WI38 (cell line): ENCODE data around the gene PCDH1.

ENCODE experiments used
- H3K4me3 ChIP-seq: 2 replicates; pipeline ENCODE4 v1.5.1; 2011; ENCODE audit warnings: low read depth, mild to moderate bottlenecking, control low read depth, low read length
- TF ChIP-seq, protein P1 (sequence below): IDR thresholded peaks from 2 replicates; pipeline ENCODE4 v1.5.1; 2012; ENCODE audit warnings: low read depth, mild to moderate bottlenecking, control low read depth, low read length

PCDH1 gene

DNA sequence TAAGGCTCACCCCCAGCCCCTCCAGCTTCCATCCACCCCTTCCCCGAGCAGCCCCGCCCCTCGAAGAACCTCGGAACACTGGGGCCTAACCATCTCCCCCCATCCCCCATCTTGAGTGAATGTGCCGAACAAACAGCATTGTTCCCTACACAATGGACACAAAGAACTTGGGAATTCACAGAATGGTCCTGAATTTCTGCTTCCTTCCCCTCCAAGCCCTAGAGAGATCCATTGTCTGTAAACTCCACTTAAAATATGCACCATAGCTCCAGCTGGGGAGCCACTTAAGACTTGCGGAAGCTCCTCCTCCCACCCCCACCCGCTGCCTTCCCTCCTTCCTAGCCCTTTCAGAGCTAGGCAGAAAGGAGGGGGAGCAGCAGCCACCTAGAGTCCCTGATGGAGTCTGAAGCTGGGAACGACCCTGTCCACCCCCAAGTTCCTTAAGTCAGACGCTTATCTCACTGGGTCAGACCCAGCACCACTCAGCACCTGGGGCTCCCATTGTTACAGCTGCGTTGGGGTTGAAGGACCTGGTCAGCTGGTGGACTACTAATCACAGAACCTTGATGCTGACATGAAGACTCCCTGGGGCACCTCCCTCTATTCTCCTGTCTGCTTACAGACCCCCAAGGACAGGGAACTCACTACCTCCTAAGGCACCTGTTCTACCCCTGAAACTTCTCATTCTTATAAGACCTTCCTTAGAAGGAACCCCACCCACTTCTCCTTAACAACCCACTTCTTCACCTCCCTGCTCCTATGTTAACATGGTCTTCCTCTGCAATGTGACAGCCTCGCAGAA is 61.4 kb downstream of the PCDH1 start:
- TF ChIP-seq, protein P1, sequence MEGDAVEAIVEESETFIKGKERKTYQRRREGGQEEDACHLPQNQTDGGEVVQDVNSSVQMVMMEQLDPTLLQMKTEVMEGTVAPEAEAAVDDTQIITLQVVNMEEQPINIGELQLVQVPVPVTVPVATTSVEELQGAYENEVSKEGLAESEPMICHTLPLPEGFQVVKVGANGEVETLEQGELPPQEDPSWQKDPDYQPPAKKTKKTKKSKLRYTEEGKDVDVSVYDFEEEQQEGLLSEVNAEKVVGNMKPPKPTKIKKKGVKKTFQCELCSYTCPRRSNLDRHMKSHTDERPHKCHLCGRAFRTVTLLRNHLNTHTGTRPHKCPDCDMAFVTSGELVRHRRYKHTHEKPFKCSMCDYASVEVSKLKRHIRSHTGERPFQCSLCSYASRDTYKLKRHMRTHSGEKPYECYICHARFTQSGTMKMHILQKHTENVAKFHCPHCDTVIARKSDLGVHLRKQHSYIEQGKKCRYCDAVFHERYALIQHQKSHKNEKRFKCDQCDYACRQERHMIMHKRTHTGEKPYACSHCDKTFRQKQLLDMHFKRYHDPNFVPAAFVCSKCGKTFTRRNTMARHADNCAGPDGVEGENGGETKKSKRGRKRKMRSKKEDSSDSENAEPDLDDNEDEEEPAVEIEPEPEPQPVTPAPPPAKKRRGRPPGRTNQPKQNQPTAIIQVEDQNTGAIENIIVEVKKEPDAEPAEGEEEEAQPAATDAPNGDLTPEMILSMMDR: no peak
- H3K4me3 ChIP-seq: no peak overlapping the region

DNA sequence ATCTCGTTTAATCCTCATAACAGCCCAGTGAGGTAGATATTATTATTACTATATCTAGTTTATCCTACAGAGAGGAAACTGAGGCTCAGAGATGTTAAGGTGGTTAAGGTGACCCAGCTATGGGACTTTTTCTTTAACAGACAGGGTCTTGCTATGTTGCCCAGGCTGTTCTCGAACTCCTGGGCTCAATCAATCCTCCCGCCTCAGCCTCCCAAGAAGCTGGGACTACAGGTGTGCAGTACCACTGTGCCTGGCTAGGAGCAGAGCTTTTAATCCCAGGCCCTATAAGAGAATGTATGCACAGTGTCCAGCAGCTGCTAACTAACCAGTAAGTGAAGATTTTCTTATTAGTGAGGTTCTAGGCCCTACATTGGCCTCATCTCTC is 62.4 kb downstream of the PCDH1 start:
- no peak overlapping the region for H3K4me3 ChIP-seq

DNA sequence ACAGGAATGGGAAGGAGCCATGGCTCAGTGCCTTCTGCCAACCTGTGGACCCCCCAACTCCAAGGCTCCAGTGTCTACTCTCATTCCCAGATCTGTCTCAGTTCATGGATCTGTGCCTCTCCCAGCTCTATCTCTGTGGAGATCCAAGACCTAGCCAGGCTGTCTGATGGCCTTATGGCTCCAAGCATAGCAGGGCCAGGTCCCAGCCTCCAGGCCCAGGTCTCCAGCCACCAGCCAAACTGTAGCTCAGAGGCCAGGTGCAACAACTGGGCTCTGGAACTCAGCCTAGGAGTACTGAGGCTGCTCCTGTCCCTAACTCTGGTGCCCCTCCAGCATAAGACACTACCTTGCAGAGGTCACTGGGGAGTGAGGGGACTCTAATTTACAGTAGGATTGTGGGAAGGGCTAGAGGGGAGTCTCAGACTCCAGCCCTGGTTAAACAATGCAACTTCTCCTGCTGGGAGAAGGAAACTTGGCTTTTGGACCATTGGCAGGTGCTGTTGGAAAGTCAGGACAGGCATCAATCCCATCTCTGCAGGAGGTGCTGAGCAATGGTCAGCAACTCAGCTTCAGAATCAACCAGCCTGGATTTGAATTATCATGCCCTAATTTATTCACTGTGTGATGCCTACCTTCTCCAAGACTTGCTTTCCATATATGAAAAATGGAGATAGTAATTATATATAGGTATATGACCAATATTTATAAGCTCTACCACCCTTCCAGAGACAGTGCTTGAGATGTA is 63.0 kb downstream of the PCDH1 start:
- TF ChIP-seq, protein P1: no peak
- H3K4me3 ChIP-seq: no peak overlapping the region

More for the DNA sequence above, 62.4 kb downstream of the PCDH1 start:
- TF ChIP-seq, protein P1: no peak

DNA sequence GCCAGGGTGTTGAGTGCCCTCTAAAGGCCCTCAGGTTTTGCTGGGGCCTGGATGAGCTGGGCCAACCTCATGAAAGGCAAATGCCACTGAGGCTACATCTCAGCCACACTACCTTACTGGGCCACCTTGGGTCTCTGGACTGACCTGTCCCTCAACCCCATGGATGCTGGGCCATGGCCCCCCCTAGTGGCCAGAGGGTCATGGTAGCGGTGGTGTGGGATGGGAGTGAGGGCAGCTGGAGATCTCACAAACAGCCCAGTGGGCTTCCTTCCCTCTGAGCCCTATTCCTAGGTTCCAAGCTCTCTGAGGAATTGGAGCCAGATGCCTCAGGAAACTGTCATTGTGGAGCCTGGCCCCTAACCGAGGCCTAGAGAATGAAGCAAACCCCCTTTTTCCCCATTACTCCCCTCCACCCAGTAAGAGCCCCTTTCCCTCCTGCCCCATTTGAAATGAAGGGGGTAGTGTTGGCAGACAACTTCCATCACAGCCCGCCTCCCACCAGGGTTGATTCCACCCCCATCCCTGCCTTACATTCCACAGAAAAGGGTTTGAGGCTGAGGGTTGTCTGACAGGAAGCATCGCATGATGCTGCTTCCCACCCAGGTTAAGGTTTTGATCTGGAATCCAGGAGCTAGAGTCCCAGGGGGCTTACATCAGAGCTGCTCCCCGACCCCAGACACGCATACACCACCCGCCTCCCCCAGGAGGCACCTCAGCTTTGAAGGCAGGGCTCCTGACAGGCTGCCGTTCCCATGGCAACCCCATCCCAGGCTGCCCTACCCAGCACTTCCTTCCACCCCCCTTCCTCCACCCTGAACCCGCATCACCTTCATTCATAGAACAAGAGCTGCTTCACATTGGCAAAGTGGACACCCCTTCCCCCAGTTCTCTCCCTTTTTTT is 63.9 kb downstream of the PCDH1 start:
- no peak overlapping the region for H3K4me3 ChIP-seq
- TF ChIP-seq, protein P1: peak; percentile 55

DNA sequence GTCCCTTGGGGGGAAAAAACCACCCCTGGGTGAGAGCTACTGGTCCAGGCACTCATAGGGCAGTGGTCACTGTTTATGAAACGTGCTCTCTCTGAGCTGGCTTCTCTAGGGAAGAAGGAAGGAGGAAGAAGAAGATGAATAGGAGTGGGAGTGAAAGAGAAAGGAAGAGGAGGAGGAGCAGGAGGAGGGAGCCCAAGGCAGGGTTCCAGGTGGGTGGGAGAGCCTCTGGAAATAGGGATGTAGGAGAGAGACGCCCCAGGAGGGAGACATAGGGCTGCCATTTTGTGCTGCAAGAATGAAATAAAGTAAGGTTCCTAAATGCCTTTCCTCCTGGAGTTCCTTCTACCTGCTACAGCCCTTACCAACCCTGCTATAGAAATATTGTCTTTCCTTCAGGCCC is 65.7 kb downstream of the PCDH1 start:
- TF ChIP-seq, protein P1: no peak
- H3K4me3 ChIP-seq: no peak overlapping the region

DNA sequence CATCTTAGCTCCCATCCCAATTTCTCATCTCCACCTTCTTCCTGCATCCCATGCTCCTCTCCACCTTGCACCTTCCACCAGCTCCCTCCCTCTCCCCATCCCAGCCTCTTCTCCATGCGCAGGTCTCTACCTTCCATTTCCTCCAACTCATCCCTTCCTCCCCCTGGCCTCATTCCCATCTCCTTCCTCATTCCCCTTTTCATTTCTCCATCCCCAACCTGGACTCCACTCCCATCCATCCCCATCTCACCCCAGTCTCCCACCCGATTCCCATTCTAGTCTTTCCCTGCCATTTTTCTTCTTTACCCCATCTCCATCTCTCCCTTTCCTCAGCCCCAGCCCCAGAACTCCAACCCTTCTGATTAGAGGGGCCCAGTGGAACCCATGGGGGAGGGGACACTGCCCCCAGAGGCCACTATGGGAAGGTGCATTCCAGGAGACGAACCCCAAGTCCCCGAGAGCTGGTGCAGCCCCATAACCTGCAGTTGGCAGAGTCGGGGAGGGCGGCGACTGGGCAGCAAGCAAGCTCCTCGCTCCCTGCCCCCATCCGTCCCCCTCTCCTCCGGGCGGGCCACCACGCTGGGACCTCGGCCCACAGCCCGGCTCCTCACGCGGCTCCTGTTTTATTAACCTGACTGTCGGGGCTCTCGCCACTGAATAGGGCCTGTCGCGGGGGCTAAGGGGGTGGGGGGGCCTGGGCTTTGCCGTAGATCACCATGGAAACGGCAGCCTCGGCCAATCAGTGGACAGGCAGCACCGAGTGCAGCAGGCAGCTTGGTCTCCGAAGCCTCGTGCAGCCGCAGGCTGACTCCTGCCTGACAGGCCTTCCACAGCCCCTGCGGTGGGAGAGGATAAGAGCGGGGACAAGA is 66.7 kb downstream of the PCDH1 start:
- TF ChIP-seq, protein P1: peak; percentile 59
- no peak overlapping the region for H3K4me3 ChIP-seq
